GM12875 (cell line): ENCODE measurements around the gene MED28.
"Not testable (repeated sequence)": the region's sequence is repeated elsewhere in the genome, so short reads cannot be mapped to it uniquely, and the experiment has no call there.

Source experiments
- H3K4me3 ChIP-seq: one replicate; pipeline ENCODE4 v1.5.1; 2011; ENCODE audit warnings: low read depth, low read length, control low read depth
- TF ChIP-seq, protein P1 (sequence below): IDR thresholded peaks from 2 replicates; pipeline ENCODE4 v1.5.1; 2011; ENCODE audit warnings: low read depth, mild to moderate bottlenecking, control low read depth, inconsistent platforms, low read length, moderate library complexity, borderline replicate concordance; ENCODE audit not compliant: insufficient read depth

Gene MED28

DNA sequence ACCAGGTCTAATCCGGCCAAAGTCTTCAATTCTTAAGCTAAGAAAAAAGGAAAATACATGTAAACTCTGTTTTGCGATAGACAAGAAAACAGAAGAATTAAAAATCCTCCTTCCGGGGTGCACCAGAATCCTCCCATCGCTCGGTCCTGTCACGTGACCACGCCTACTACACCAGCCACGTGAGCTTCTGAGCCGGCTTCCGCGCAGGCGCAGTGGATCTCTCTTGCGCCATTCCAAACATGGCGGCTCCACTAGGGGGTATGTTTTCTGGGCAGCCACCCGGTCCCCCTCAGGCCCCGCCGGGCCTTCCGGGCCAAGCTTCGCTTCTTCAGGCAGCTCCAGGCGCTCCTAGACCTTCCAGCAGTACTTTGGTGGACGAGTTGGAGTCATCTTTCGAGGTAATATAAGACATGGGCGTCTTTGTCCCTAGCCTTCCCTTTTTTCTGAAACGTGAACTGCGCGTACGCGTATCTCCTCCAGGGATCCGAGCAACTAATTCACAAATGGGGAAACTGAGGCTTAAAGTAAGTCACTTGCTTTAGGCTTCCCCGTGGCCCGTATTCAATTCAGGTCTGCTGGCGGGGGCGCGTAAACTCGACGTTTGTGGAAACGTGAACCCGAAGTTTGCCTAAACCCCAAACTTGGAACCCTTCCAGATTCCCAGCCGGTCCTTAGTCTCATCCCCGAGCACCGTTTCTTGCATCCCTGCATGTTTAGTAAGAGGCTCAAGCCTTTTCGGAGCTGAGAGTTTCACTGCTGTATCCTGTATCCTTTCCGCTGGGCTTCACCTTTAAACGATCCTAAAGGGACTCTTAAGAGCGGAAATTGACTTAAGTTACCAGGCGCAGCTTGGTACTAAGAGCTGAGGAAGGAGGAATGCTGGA, at the start of gene MED28:
Gene MED28, plus strand, starts transcription at position 226 of the 884 bp plus-strand sequence. Its CDS starts 14 bp downstream, at position 240.
- TF ChIP-seq, protein P1, sequence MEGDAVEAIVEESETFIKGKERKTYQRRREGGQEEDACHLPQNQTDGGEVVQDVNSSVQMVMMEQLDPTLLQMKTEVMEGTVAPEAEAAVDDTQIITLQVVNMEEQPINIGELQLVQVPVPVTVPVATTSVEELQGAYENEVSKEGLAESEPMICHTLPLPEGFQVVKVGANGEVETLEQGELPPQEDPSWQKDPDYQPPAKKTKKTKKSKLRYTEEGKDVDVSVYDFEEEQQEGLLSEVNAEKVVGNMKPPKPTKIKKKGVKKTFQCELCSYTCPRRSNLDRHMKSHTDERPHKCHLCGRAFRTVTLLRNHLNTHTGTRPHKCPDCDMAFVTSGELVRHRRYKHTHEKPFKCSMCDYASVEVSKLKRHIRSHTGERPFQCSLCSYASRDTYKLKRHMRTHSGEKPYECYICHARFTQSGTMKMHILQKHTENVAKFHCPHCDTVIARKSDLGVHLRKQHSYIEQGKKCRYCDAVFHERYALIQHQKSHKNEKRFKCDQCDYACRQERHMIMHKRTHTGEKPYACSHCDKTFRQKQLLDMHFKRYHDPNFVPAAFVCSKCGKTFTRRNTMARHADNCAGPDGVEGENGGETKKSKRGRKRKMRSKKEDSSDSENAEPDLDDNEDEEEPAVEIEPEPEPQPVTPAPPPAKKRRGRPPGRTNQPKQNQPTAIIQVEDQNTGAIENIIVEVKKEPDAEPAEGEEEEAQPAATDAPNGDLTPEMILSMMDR, result no peak
- peak within 1 kb of the TSS; percentile 93 for H3K4me3 ChIP-seq

DNA sequence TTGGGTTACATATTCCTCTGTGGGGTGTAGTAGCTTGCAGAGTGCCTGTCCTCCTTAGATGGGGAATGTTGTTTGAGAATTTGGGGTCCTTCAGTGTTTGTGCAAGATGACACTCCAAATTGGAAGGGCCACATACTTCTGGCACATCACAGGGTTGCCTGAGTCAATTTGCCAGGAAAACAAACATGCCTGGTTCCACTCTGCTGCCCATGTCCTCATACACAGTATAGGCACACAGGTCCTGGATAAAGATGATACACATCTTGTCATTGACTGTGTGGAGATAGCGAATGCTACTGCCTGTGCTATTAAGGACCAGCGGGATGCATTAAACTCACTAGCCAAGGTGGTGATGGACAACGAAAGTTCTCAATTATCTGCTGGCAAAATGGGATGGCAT, 48.6 kb upstream of the MED28 start:
- TF ChIP-seq, protein P1, result no peak
- H3K4me3 ChIP-seq, result no peak overlapping the region

GRCh38 chr4:17567271-17567670, 47.2 kb upstream of the MED28 start:
- no peak overlapping the region for H3K4me3 ChIP-seq

DNA sequence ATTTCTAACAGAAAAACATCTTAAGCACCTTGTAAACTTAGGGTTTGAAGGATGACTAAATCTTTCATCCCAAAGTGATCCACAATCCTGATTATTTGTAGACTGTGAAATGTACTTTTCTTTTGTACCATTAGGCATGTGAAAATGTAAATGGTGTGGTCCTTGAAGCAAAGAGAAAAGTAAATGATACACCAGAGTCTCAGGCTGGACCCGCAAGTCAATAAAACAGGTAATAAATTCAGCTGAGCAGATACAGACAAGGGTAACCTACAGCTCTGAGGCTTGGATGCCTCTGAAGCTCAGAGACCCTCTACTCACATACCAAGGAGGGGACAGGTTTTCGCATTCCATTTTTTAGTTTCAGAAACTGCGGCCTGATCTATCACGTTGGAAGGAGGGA, 40.2 kb upstream of the MED28 start:
- no peak overlapping the region for H3K4me3 ChIP-seq

More at GRCh38 chr4:17567271-17567670, 47.2 kb upstream of the MED28 start:
- TF ChIP-seq, protein P1, result no peak

DNA sequence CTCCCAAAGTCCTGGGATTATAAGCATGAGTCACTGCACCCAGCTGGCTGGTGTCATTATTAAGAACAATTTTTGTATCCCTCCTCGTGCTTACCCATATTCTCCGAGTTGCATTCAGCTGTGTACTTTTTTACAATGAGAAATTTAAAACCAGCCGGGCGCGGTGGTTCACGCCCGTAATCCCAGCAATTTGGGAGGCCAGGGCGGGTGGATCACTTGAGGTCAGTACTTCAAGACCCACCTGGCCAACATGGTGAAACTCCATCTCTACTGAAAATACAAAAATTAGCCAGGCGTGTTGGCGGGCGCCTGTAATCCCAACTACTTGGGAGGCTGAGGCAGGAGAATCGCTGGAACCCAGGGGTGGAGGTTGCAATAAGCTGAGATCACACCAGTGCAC, 39.3 kb upstream of the MED28 start:
- H3K4me3 ChIP-seq, result not testable (repeated sequence)

More for the DNA sequence above, 40.2 kb upstream of the MED28 start:
- TF ChIP-seq, protein P1, result no peak

GRCh38 chr4:17576932-17577664, 37.3 kb upstream of the MED28 start, which contains the start of gene LAP3:
TSS of gene LAP3 (plus strand) at chr4:17577198. CDS start at chr4:17577466, 268 bp downstream.
- TF ChIP-seq, protein P1, result no peak
- peak within 1 kb of the TSS; percentile 92 for H3K4me3 ChIP-seq

GRCh38 chr4:17577665-17578481, 36.6 kb upstream of the MED28 start:
- peak overlapping the region; percentile 92 for H3K4me3 ChIP-seq
- TF ChIP-seq, protein P1, result no peak
